ENCODE data around the gene MSANTD1.

MSANTD1 gene

GRCh38 chr4:3253808-3254207 is 4.8 kb downstream of the MSANTD1 start:
- Histone ChIP-seq H3K9me3 (ENCODE audit: control insufficient read depth, insufficient read depth, low read length) (no peaks in the 10 kb centered on the region), H4K20me1 (ENCODE audit: control insufficient read depth, insufficient read depth, low read depth, low read length) (no peaks in the 10 kb centered on the region), H3K4me2 (ENCODE audit: low read length) (no peak overlapping the region), H3K36me3 (ENCODE audit: control insufficient read depth, low read length) (no peaks in the 10 kb centered on the region), H3K79me2 (ENCODE audit: control insufficient read depth, low read length) (no peaks in the 10 kb centered on the region), H3F3A (ENCODE audit: control insufficient read depth, insufficient read depth) (no peaks in the 10 kb centered on the region), H3K4me1 (ENCODE audit: control insufficient read depth, low read length) (peaks cover 21% of the 10 kb centered on the region), H3K4me3 (ENCODE audit: low read length) (no peak overlapping the region), H3K27me3 (ENCODE audit: control insufficient read depth, low read length) (peaks cover 12% of the 10 kb centered on the region; the same call in 1 of the 2 replicates), H3K27ac (ENCODE audit: low read depth, low read length) (no peak overlapping the region), H3K9me2 (replicated peaks; ENCODE audit: control insufficient read depth, low read length) (no peaks in the 10 kb centered on the region)
- TF ChIP-seq EZH2phosphoT487 (IDR thresholded peaks at IDR 0.05; ENCODE audit: borderline replicate concordance, low read length) (no peak), CTCF (IDR thresholded peaks at IDR 0.05; ENCODE audit: low read depth, low read length, poor library complexity, severe bottlenecking) (no peak)

GRCh38 chr4:3254302-3255131 is 5.6 kb downstream of the MSANTD1 start:
- Histone ChIP-seq H3K36me3 (ENCODE audit: control insufficient read depth, low read length) (no peaks in the 10 kb centered on the region), H3K4me1 (ENCODE audit: control insufficient read depth, low read length) (peaks cover 21% of the 10 kb centered on the region), H4K20me1 (ENCODE audit: control insufficient read depth, insufficient read depth, low read depth, low read length) (no peaks in the 10 kb centered on the region)

GRCh38 chr4:3255611-3256186 is 6.7 kb downstream of the MSANTD1 start:
- H3K27me3 ChIP-seq (ENCODE audit: control insufficient read depth, low read length) = peaks cover 12% of the 10 kb centered on the region; the same call in 1 of the 2 replicates
- H3K4me1 ChIP-seq (ENCODE audit: control insufficient read depth, low read length) = peaks cover 21% of the 10 kb centered on the region
- H3K4me2 ChIP-seq (ENCODE audit: low read length) = no peak overlapping the region
- no peaks in the 10 kb centered on the region for H3K9me3 ChIP-seq (ENCODE audit: control insufficient read depth, insufficient read depth, low read length)
- TF ChIP-seq CTCF (IDR thresholded peaks at IDR 0.05; ENCODE audit: low read depth, low read length, poor library complexity, severe bottlenecking) (no peak), EZH2phosphoT487 (IDR thresholded peaks at IDR 0.05; ENCODE audit: borderline replicate concordance, low read length) (no peak)
- H3K27ac ChIP-seq (ENCODE audit: low read depth, low read length) = no peak overlapping the region
- H4K20me1 ChIP-seq (ENCODE audit: control insufficient read depth, insufficient read depth, low read depth, low read length) = no peaks in the 10 kb centered on the region
- H3K79me2 ChIP-seq (ENCODE audit: control insufficient read depth, low read length) = no peaks in the 10 kb centered on the region
- no peaks in the 10 kb centered on the region for H3K9me2 ChIP-seq (replicated peaks; ENCODE audit: control insufficient read depth, low read length)
- H3K4me3 ChIP-seq (ENCODE audit: low read length) = no peak overlapping the region
- no peaks in the 10 kb centered on the region for H3F3A ChIP-seq (ENCODE audit: control insufficient read depth, insufficient read depth)
- no peaks in the 10 kb centered on the region for H3K36me3 ChIP-seq (ENCODE audit: control insufficient read depth, low read length)

More at GRCh38 chr4:3254302-3255131, 5.6 kb downstream of the MSANTD1 start:
- H3K27me3 ChIP-seq (ENCODE audit: control insufficient read depth, low read length) = peaks cover 12% of the 10 kb centered on the region; the same call in 1 of the 2 replicates
- no peak overlapping the region for H3K27ac ChIP-seq (ENCODE audit: low read depth, low read length)
- H3F3A ChIP-seq (ENCODE audit: control insufficient read depth, insufficient read depth) = no peaks in the 10 kb centered on the region
- no peak overlapping the region for H3K4me3 ChIP-seq (ENCODE audit: low read length)
- no peaks in the 10 kb centered on the region for H3K9me2 ChIP-seq (replicated peaks; ENCODE audit: control insufficient read depth, low read length)
- H3K4me2 ChIP-seq (ENCODE audit: low read length) = no peak overlapping the region
- H3K79me2 ChIP-seq (ENCODE audit: control insufficient read depth, low read length) = no peaks in the 10 kb centered on the region
- H3K9me3 ChIP-seq (ENCODE audit: control insufficient read depth, insufficient read depth, low read length) = no peaks in the 10 kb centered on the region
- TF ChIP-seq CTCF (IDR thresholded peaks at IDR 0.05; ENCODE audit: low read depth, low read length, poor library complexity, severe bottlenecking) = no peak
- no peak for TF ChIP-seq EZH2phosphoT487 (IDR thresholded peaks at IDR 0.05; ENCODE audit: borderline replicate concordance, low read length)
